GM19328 (cell line): ENCODE data around the gene COL27A1.
"Not testable (repeated sequence)": the region's sequence is repeated elsewhere in the genome, so short reads cannot be mapped to it uniquely, and the experiment has no call there.

Source experiments
- ATAC-seq: cut with Tn5 transposase; IDR thresholded peaks from one replicate; pipeline ENCODE4 v1.9.1; 2021; ENCODE audit warnings: mild to moderate bottlenecking, moderate library complexity; ENCODE audit not compliant: unreplicated experiment

Gene COL27A1

GRCh38 chr9:114180696-114181606, 25.6 kb downstream of the COL27A1 start:
- no peak for ATAC-seq

GRCh38 chr9:114181607-114182409, 26.5 kb downstream of the COL27A1 start:
- ATAC-seq = no peak

- no peak for ATAC-seq
Observed at GRCh38 chr9:114183006-114183405, 27.7 kb downstream of the COL27A1 start.

GRCh38 chr9:114184071-114184470, 28.7 kb downstream of the COL27A1 start:
- ATAC-seq = no peak

- ATAC-seq = no peak
Observed at GRCh38 chr9:114184866-114185265, 29.5 kb downstream of the COL27A1 start.

GRCh38 chr9:114185570-114186490, 30.5 kb downstream of the COL27A1 start:
- no peak for ATAC-seq

- ATAC-seq = no peak
Observed at GRCh38 chr9:114186605-114187289, 31.4 kb downstream of the COL27A1 start.

- no peak for ATAC-seq
Observed at GRCh38 chr9:114187827-114188226, 32.5 kb downstream of the COL27A1 start.

GRCh38 chr9:114189823-114190562, 34.7 kb downstream of the COL27A1 start:
- no peak for ATAC-seq

GRCh38 chr9:114190563-114190905, 35.2 kb downstream of the COL27A1 start:
- ATAC-seq = no peak

- ATAC-seq = not testable (repeated sequence)
Observed at GRCh38 chr9:114191402-114191801, 36.1 kb downstream of the COL27A1 start.

GRCh38 chr9:114192539-114192938, 37.2 kb downstream of the COL27A1 start:
- ATAC-seq = no peak

- no peak for ATAC-seq
Observed at GRCh38 chr9:114193090-114193489, 37.8 kb downstream of the COL27A1 start.

GRCh38 chr9:114196117-114196516, 40.8 kb downstream of the COL27A1 start:
- no peak for ATAC-seq

- no peak for ATAC-seq
Observed at GRCh38 chr9:114196979-114197622, 41.8 kb downstream of the COL27A1 start.

- no peak for ATAC-seq
Observed at GRCh38 chr9:114198249-114199040, 43.1 kb downstream of the COL27A1 start.

GRCh38 chr9:114200721-114201300, 45.5 kb downstream of the COL27A1 start:
- ATAC-seq = no peak

- no peak for ATAC-seq
Observed at GRCh38 chr9:114202396-114202795, 47.1 kb downstream of the COL27A1 start.
